AG04449 (cell line): ENCODE data around the gene SIRT5.

Source experiments
- CTCF ChIA-PET: fragments of 350-600 bp; formaldehyde crosslinking; extraction: SDS; loops from one replicate; lab custom pipeline; 2021; ENCODE audit warnings: antibody characterized with exemption; lab: Yijun Ruan, JAX
- POLR2A ChIA-PET: fragments of 400-600, 350-600 bp; formaldehyde crosslinking; extraction: SDS; loops from one replicate; lab custom pipeline; 2020; ENCODE audit warnings: antibody characterized with exemption, inconsistent platforms; lab: Yijun Ruan, JAX
- DNase-seq: peaks from one replicate; pipeline ENCODE4 v3.0.0-alpha.2; 2010; ENCODE audit warnings: low read depth, low spot score
- H3K4me3 ChIP-seq: 2 replicates; pipeline ENCODE4 v1.5.1; 2011; ENCODE audit warnings: low read depth, mild to moderate bottlenecking, control low read depth, low read length
- CTCF ChIP-seq: IDR thresholded peaks from one replicate; pipeline ENCODE4 v1.5.1; 2011; ENCODE audit warnings: mild to moderate bottlenecking, moderate library complexity, low read length, control low read depth, inconsistent platforms; ENCODE audit not compliant: insufficient read depth; ENCODE audit errors: missing control alignments

SIRT5 gene

DNA sequence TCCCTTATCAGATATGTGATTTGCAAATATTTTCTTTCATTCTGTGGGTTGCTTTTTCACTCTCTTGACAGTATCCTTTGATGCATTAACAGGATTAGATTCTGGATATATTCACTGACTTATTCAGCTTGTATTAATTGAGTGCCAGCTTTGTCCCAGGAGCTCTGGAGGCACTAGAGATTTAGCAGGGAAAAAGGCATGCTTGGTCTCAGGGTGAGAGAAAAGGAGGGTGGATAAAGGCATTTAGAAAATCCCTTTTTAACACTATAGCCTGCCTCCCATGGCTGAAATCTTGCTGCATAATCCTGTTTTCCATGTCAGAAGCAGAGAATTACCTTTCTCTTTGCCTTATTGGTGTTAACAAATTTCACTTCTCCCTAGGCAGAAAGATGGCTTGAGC lies 28.5 kb upstream of the SIRT5 start:
- CTCF ChIA-PET, result no interaction called here
- no peak overlapping the region for H3K4me3 ChIP-seq
- TF ChIP-seq CTCF, result no peak
- DNase-seq, result no peak
- POLR2A ChIA-PET, result no interaction called here

DNA sequence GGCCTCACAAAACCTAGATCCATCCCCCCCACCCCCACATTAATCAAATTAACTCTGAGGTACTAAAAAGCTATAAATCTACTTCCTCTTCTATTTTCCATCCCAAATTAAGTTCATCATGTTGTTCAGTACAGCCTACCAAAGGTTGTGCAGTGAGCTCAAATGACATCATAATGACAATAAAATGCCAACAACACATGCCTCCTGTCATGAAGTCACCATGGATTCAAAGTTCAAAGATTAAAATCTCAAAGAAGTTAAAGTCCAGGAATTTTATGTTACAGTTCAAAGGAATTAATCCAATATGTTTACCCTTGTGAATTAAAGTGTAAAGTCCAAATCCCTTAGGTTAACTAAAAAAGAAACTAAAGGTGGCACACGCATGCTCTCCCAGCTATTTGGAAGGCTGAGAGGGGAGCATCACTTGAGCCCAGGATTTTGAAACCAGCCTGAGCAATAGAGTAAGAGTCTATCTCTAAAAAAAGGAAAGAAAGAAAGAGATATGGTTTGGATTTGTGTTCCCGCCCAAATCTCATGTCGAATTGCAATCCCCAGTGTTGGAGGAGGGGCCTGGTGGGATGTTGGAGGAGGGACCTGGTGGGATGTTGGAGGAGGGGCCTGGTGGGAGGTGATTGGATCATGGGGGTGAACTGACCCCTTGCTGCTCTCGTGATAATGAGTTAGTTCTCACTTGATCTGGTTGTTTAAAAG lies 25.7 kb upstream of the SIRT5 start:
- DNase-seq, result no peak
- no peak overlapping the region for H3K4me3 ChIP-seq
- ChIA-PET CTCF (interaction anchor here (1.0 kb wide), 3 partner anchors 9 to 26 kb away, joined by 4 to 6 read pairs (median 5); no protein-coding TSS in a partner anchor), POLR2A (no interaction called here)
- TF ChIP-seq CTCF, result no peak

GRCh38 chr6:13550656-13551055 lies 23.7 kb upstream of the SIRT5 start:
- H3K4me3 ChIP-seq, result no peak overlapping the region
- TF ChIP-seq CTCF, result no peak
- CTCF ChIA-PET, result interaction anchor here (1.0 kb wide), 2 partner anchors 13 to 24 kb away, joined by 3 to 5 read pairs; partner anchors contain the start of gene SIRT5
- no peak for DNase-seq
- POLR2A ChIA-PET, result no interaction called here

DNA sequence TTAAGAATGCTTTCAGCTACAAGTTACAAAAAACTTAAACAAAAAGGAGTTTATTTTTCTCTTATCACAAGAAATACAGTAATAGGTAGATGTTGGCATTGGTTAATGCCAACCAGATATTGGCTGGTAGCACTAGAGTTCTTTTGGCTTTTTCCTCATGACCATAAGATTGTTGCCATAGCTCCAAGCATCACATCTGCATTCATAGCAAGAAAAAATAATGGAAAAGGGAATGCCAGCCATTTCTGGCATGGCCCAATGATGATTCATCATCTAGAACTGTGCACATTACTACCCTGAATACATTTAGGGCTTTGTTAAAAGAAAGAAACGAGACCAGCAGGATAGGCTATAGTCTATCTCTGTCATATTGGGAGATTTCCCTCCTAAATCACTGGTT lies 20.8 kb upstream of the SIRT5 start:
- DNase-seq, result no peak
- no peak for TF ChIP-seq CTCF
- CTCF ChIA-PET, result interaction anchor here (1.9 kb wide), 1 partner anchor 19 kb away, joined by 4 read pairs; no protein-coding TSS in a partner anchor
- POLR2A ChIA-PET, result interaction anchor here (0.7 kb wide), 1 partner anchor 18 kb away, joined by 5 read pairs; no protein-coding TSS in a partner anchor
- H3K4me3 ChIP-seq, result no peak overlapping the region

GRCh38 chr6:13554929-13555333 lies 19.5 kb upstream of the SIRT5 start:
- POLR2A ChIA-PET, result no interaction called here
- TF ChIP-seq CTCF, result no peak
- CTCF ChIA-PET, result interaction anchor here (0.9 to 2.6 kb wide), 5 partner anchors 16 to 223 kb away, joined by 3 to 12 read pairs (median 4); no protein-coding TSS in a partner anchor
- DNase-seq, result no peak
- no peak overlapping the region for H3K4me3 ChIP-seq

GRCh38 chr6:13557841-13558240 lies 16.6 kb upstream of the SIRT5 start:
- no peak for DNase-seq
- ChIA-PET CTCF (interaction anchor here (0.8 to 8.3 kb wide), 5 partner anchors 16 to 223 kb away, joined by 3 to 65 read pairs (median 3); partner anchors contain the start of gene SIRT5), POLR2A (no interaction called here)
- TF ChIP-seq CTCF, result no peak
- no peak overlapping the region for H3K4me3 ChIP-seq
